Lower lobe of right lung (tissue), 2 donors: Measurements from ENCODE around the gene WDR17. TPM values are rescaled to one million over a fixed set of nuclear protein-coding genes. Genes with fewer than 3 reads are reported as not detected.

Experiments used
- ATAC-seq, 2 donors: fragments of 200-7000 bp; cut with Tn5 transposase; one replicate each; pipeline ENCODE4 v1.9.1; 2020 to 2022; ENCODE audit warnings: mild to moderate bottlenecking in 2 of 2, moderate library complexity in 2 of 2
- DNase-seq: peaks from one replicate; pipeline ENCODE4 v3.0.0-alpha.2; 2020
- H3K27ac ChIP-seq: fragments of 200-600 bp; one replicate; pipeline ENCODE4 v1.8.0; 2022
- H3K27me3 ChIP-seq: fragments of 200-600 bp; one replicate; pipeline ENCODE4 v1.8.0; 2022; ENCODE audit warnings: low read depth
- H3K36me3 ChIP-seq: fragments of 200-600 bp; one replicate; pipeline ENCODE4 v1.8.0; 2022; ENCODE audit warnings: mild to moderate bottlenecking
- H3K4me1 ChIP-seq: fragments of 200-600 bp; one replicate; pipeline ENCODE4 v1.8.0; 2022
- H3K4me3 ChIP-seq: fragments of 200-600 bp; one replicate; pipeline ENCODE4 v1.8.0; 2022; ENCODE audit warnings: mild to moderate bottlenecking
- H3K9me3 ChIP-seq: fragments of 200-600 bp; one replicate; pipeline ENCODE4 v1.8.0; 2022
- intact Hi-C: fragments of 100-400 bp; cut with DNase I; formaldehyde crosslinking; loops from one replicate; pipeline ENCODE4 v1.11.0; 2022
- total RNA-seq: library from RNA; stranded (reverse); fragmentation: NEBNext Ultra II Directional; extraction: Animal tissue kit (Norgen Biotek cat#: 25700); gene quantifications from one replicate; pipeline ENCODE4 v1.2.1, GENCODE V29; 2021
- TF ChIP-seq, protein P1 (sequence below): fragments of 200-600 bp; IDR thresholded peaks from one replicate; pipeline ENCODE4 v1.8.0; 2022; ENCODE audit warnings: antibody characterized with exemption, mild to moderate bottlenecking
- donor health status: DM: no; HTN: yes; CAD: no; lungs with severe emphysema.

Gene WDR17
- total RNA-seq, 1 donor from 2014 or later, result 5.6 TPM

DNA sequence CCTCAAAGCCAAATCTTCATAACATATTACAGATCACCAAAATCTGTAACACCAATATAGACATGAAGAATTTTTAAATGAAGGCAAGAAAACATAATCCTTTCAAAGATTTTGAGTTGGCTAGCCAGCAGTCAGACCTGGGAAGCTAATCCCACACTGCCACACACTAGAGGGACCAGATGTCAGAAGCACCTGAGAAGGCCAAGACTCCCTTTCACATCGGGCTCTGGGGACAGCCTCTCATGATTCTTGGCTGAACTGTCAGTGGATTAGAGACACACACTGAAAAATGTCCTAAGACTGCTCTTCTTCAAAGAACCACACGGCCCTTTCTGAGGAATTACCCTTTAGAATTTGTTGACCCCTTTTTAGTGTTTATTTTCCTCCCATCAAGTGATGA lies 157.9 kb downstream of the WDR17 start:
- Histone ChIP-seq H3K36me3 (no peaks in the 10 kb centered on the region), H3K9me3 (no peaks in the 10 kb centered on the region), H3K27me3 (no peaks in the 10 kb centered on the region), H3K4me1 (no peaks in the 10 kb centered on the region), H3K4me3 (no peak overlapping the region), H3K27ac (no peak overlapping the region)
- TF ChIP-seq, protein P1, sequence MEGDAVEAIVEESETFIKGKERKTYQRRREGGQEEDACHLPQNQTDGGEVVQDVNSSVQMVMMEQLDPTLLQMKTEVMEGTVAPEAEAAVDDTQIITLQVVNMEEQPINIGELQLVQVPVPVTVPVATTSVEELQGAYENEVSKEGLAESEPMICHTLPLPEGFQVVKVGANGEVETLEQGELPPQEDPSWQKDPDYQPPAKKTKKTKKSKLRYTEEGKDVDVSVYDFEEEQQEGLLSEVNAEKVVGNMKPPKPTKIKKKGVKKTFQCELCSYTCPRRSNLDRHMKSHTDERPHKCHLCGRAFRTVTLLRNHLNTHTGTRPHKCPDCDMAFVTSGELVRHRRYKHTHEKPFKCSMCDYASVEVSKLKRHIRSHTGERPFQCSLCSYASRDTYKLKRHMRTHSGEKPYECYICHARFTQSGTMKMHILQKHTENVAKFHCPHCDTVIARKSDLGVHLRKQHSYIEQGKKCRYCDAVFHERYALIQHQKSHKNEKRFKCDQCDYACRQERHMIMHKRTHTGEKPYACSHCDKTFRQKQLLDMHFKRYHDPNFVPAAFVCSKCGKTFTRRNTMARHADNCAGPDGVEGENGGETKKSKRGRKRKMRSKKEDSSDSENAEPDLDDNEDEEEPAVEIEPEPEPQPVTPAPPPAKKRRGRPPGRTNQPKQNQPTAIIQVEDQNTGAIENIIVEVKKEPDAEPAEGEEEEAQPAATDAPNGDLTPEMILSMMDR, result no peak
- no peak for ATAC-seq
- no peak for DNase-seq
- intact Hi-C loops, result no loop called here

DNA sequence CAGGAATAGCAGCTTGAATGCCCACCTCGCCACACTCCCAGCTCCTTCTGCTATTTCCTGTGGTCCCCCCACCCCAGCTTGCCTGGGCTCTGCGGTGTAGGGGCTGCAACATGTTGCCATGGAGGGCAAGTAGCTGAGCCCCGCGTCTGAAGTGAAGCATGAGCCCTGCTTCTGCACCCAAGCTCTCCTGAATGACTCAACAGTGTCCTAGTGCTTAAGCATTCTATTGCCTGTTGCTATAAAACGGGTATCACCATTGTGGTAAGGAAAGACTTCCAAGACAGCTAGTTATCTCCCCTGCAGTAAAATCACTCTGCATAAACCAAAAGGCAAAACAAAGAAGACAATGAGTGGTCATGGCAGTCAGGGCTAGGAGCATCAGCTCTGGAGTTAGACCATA lies 161.1 kb downstream of the WDR17 start:
- Histone ChIP-seq H3K4me1 (no peaks in the 10 kb centered on the region), H3K27ac (no peak overlapping the region), H3K9me3 (no peaks in the 10 kb centered on the region), H3K27me3 (no peaks in the 10 kb centered on the region), H3K36me3 (no peaks in the 10 kb centered on the region), H3K4me3 (no peak overlapping the region)
- DNase-seq, result no peak
- intact Hi-C loops, result no loop called here
- TF ChIP-seq, protein P1, result no peak
- no peak for ATAC-seq

- Histone ChIP-seq H3K9me3 (no peaks in the 10 kb centered on the region), H3K36me3 (no peaks in the 10 kb centered on the region), H3K4me3 (no peak overlapping the region), H3K27ac (no peak overlapping the region), H3K4me1 (no peaks in the 10 kb centered on the region), H3K27me3 (no peaks in the 10 kb centered on the region)
- intact Hi-C loops, result no loop called here
- ATAC-seq, result no peak
- DNase-seq, result no peak
- TF ChIP-seq, protein P1, result no peak
Observed at GRCh38 chr4:176229645-176230044, 164.0 kb downstream of the WDR17 start.

Other genes starting within 250 kb of the WDR17 start
- gene SPATA4, start 129.7 kb downstream of the WDR17 start, total RNA-seq, result 1.2 TPM
- gene ASB5, start 203.4 kb downstream of the WDR17 start, total RNA-seq, result not detected